Cardiac fibroblast (primary cell): Measurements from ENCODE around the gene MED12L.
"Not testable (repeated sequence)": the region's sequence is repeated elsewhere in the genome, so short reads cannot be mapped to it uniquely, and the experiment has no call there.

Experiments
- DNase-seq, 2 donors: peaks; one replicate each; pipeline versions ENCODE4 v3.0.0 to v3.0.0-alpha.2; 2010; ENCODE audit warnings: low read depth in 2 of 2
- H3K4me3 ChIP-seq, 2 donors: replicated peaks in 1 of 2; 1 replicate in 1 of 2; 2 replicates in 1 of 2; pipeline ENCODE4 v1.5.1; 2011; ENCODE audit warnings: low read depth in 2 of 2, low read length in 2 of 2, mild to moderate bottlenecking in 2 of 2, moderate library complexity in 1 of 2
- CTCF ChIP-seq: IDR thresholded peaks from one replicate; pipeline ENCODE4 v1.5.1; 2011; ENCODE audit warnings: low read depth, mild to moderate bottlenecking, low read length, inconsistent platforms

Gene MED12L

GRCh38 chr3:151227807-151228665, 142.6 kb downstream of the MED12L start:
- H3K4me3 ChIP-seq = no peak overlapping the region
- TF ChIP-seq CTCF = peak; percentile 89
- DNase-seq = peak; percentile 89 to 90

- peak; percentile 75 to 84 for DNase-seq
Measured at GRCh38 chr3:151228666-151229040, 143.2 kb downstream of the MED12L start.

GRCh38 chr3:151230646-151231045, 145.2 kb downstream of the MED12L start:
- no peak overlapping the region for H3K4me3 ChIP-seq
- DNase-seq = no peak
- no peak for TF ChIP-seq CTCF

More at GRCh38 chr3:151228666-151229040, 143.2 kb downstream of the MED12L start:
- H3K4me3 ChIP-seq = no peak overlapping the region
- TF ChIP-seq CTCF = no peak

GRCh38 chr3:151232403-151232802, 146.9 kb downstream of the MED12L start:
- DNase-seq, H3K4me3 ChIP-seq: not testable (repeated sequence)

- no peak overlapping the region for H3K4me3 ChIP-seq
- no peak for DNase-seq
Measured at GRCh38 chr3:151232991-151233390, 147.5 kb downstream of the MED12L start.

GRCh38 chr3:151234825-151235224, 149.4 kb downstream of the MED12L start:
- DNase-seq = no peak
- TF ChIP-seq CTCF = no peak

More at GRCh38 chr3:151232991-151233390, 147.5 kb downstream of the MED12L start:
- TF ChIP-seq CTCF = no peak

GRCh38 chr3:151236316-151236715, 150.9 kb downstream of the MED12L start:
- DNase-seq = no peak
- TF ChIP-seq CTCF = no peak
- no peak overlapping the region for H3K4me3 ChIP-seq

More at GRCh38 chr3:151234825-151235224, 149.4 kb downstream of the MED12L start:
- no peak overlapping the region for H3K4me3 ChIP-seq
